ENCODE data around the gene ATAD1. TPM values are rescaled to one million over a fixed set of nuclear protein-coding genes. Genes with fewer than 3 reads are reported as not detected.

The ATAD1 gene
- total RNA-seq, 2 experiments from 2014 or later: 33.7 to 38.7 TPM

DNA sequence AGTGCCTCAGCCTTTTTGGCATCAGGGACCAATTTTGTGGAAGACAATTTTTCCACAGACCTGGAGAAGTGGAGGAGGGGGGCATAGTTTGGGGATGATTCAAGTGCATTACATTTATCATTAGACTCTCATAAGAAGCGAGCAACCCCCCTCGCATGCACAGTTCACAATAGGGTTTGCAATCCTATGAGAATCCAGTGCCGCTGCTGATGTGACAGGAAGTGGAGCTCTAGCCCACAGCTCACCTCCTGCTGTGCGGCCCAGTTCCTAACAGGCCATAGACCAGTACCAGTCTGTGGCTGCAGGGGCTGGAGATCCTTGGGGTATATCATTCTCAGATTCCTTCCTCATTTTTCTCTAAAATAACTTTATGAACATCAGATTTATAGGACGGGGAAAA lies 50.8 kb downstream of the ATAD1 start:
- Histone ChIP-seq H3K27ac (ENCODE audit: low read depth in 1 of 2, low read length in 2 of 2) (no peak overlapping the region), H3K4me3 (ENCODE audit: low read length) (no peak overlapping the region), H3K27me3 (ENCODE audit: control insufficient read depth in 1 of 2, insufficient read depth in 2 of 2, low read length in 2 of 2) (no peaks in the 10 kb centered on the region), H3K4me1 (ENCODE audit: insufficient read depth, low read length) (no peaks in the 10 kb centered on the region), H3K9me3 (ENCODE audit: control insufficient read depth in 1 of 2, insufficient read depth in 1 of 2, low read length in 2 of 2) (no peaks in the 10 kb centered on the region), H3K36me3 (ENCODE audit: insufficient read depth, low read length) (peaks cover 61% of the 10 kb centered on the region)
- POLR2A ChIA-PET: no interaction called here
- intact Hi-C loops (cut with DNase I, micrococcal nuclease): loop anchor here in 1 of 2 experiments (10.0 kb wide), 1 partner anchor 232 kb away; no protein-coding TSS in a partner anchor
- TF ChIP-seq, protein P1, sequence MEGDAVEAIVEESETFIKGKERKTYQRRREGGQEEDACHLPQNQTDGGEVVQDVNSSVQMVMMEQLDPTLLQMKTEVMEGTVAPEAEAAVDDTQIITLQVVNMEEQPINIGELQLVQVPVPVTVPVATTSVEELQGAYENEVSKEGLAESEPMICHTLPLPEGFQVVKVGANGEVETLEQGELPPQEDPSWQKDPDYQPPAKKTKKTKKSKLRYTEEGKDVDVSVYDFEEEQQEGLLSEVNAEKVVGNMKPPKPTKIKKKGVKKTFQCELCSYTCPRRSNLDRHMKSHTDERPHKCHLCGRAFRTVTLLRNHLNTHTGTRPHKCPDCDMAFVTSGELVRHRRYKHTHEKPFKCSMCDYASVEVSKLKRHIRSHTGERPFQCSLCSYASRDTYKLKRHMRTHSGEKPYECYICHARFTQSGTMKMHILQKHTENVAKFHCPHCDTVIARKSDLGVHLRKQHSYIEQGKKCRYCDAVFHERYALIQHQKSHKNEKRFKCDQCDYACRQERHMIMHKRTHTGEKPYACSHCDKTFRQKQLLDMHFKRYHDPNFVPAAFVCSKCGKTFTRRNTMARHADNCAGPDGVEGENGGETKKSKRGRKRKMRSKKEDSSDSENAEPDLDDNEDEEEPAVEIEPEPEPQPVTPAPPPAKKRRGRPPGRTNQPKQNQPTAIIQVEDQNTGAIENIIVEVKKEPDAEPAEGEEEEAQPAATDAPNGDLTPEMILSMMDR (IDR thresholded peaks at IDR 0.05): no peak
- DNase-seq (no peak), ATAC-seq (ENCODE audit: poor library complexity) (no peak)
- Mint-ChIP-seq H3K36me3 (ENCODE audit: low read depth) (peaks cover 81% of the 10 kb centered on the region), H3K27ac (no peak overlapping the region), H3K4me1 (ENCODE audit: low read depth) (no peaks in the 10 kb centered on the region), H3K27me3 (no peaks in the 10 kb centered on the region), H3K4me3 (no peak overlapping the region), H3K9me3 (no peaks in the 10 kb centered on the region)
- CTCF ChIA-PET: no interaction called here

DNA sequence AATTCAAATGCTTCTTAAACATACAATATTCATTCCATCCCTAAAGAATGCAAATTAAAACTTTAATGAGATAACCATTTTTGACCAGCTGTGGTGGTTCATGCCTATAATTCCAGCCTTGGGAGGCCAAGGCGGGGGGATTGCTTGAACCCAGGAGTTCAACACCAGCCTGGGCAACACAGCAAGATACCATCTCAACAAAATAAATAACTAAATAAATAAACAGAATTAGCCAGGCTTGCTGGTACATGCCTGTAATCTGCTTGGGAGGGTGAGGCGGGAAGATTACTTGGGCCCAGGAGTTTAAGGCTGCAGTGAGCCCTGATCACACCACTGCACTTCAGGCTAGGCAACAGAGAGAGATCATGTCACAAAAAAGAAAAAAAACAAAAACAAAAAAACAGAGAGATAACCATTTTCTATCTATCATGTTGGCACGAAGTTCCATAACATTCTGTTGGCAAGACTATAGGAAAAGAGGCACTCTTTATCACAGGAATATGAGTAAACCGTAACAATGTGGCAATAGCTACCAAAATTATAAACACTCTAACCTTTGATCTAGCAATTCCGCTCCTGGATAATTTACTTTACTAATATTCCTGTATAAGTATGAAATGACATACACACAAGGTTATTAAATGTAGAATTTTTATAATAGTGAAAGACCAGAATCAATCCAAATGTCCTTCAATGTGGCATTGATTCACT lies 52.2 kb downstream of the ATAD1 start:
- no peak overlapping the region for H3K4me3 Mint-ChIP-seq
- intact Hi-C loops (cut with DNase I, micrococcal nuclease): loop anchor here in 1 of 2 experiments (10.0 kb wide), 1 partner anchor 231 kb away; no protein-coding TSS in a partner anchor
- CTCF ChIA-PET: no interaction called here
- H3K36me3 Mint-ChIP-seq (ENCODE audit: low read depth): peaks cover 80% of the 10 kb centered on the region
- Histone ChIP-seq H3K36me3 (ENCODE audit: insufficient read depth, low read length) (peaks cover 60% of the 10 kb centered on the region), H3K4me1 (ENCODE audit: insufficient read depth, low read length) (no peaks in the 10 kb centered on the region), H3K27ac (ENCODE audit: low read depth in 1 of 2, low read length in 2 of 2) (no peak overlapping the region), H3K27me3 (ENCODE audit: control insufficient read depth in 1 of 2, insufficient read depth in 2 of 2, low read length in 2 of 2) (no peaks in the 10 kb centered on the region), H3K9me3 (ENCODE audit: control insufficient read depth in 1 of 2, insufficient read depth in 1 of 2, low read length in 2 of 2) (no peaks in the 10 kb centered on the region), H3K4me3 (ENCODE audit: low read length) (no peak overlapping the region)
- POLR2A ChIA-PET: no interaction called here
- no peaks in the 10 kb centered on the region for H3K27me3 Mint-ChIP-seq
- TF ChIP-seq, protein P1 (IDR thresholded peaks at IDR 0.05): no peak
- no peaks in the 10 kb centered on the region for H3K9me3 Mint-ChIP-seq
- H3K27ac Mint-ChIP-seq: no peak overlapping the region
- DNase-seq (no peak), ATAC-seq (ENCODE audit: poor library complexity) (no peak)
- no peaks in the 10 kb centered on the region for H3K4me1 Mint-ChIP-seq (ENCODE audit: low read depth)

DNA sequence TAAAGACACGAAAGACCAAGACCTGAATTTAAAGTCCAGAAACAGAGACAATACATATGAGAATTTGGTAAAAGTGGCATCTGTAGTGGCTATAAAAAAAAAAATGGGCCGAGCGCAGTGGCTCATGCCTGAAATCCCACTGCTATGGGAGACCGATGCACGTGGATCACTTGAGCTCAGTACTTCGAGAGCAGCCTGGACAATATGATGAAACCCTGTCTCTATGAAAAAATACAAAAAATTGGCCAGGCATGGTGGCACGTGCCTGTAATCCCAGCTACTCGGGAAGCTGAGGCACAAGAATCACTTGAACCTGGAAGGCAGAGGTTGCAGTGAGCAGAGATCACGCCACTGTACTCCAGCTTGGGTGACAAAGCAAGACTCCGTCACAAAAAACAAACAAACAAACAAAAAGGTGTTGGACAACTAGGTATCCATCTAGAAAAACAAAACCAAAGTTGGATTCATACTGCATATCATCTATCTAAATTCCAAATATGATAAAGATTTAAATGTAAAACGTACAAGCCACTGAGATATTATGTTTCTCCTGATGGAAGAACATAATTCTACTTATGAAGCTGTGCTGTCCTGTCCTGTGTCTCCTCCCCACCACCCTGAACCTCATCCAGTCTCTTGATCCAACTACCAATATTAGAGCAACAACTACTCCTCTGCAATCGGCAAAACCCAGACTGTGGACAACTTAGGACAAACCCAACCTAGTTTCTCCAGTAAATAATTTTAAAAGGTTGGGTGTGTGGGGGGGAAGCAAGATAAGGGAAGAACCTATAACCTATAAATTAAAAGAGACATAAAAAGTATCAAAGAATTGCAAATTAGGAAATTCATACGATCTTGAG lies 53.7 kb downstream of the ATAD1 start:
- no peak overlapping the region for H3K27ac Mint-ChIP-seq
- no peaks in the 10 kb centered on the region for H3K9me3 Mint-ChIP-seq
- Histone ChIP-seq H3K4me3 (ENCODE audit: low read length) (no peak overlapping the region), H3K36me3 (ENCODE audit: insufficient read depth, low read length) (peaks cover 55% of the 10 kb centered on the region), H3K27ac (ENCODE audit: low read depth in 1 of 2, low read length in 2 of 2) (no peak overlapping the region), H3K9me3 (ENCODE audit: control insufficient read depth in 1 of 2, insufficient read depth in 1 of 2, low read length in 2 of 2) (no peaks in the 10 kb centered on the region), H3K4me1 (ENCODE audit: insufficient read depth, low read length) (no peaks in the 10 kb centered on the region), H3K27me3 (ENCODE audit: control insufficient read depth in 1 of 2, insufficient read depth in 2 of 2, low read length in 2 of 2) (no peaks in the 10 kb centered on the region)
- peaks cover 5% of the 10 kb centered on the region for H3K4me1 Mint-ChIP-seq (ENCODE audit: low read depth)
- ChIA-PET POLR2A (no interaction called here), CTCF (interaction anchor here (0.6 kb wide), 1 partner anchor 91 kb away, joined by 3 read pairs; no protein-coding TSS in a partner anchor)
- no peak overlapping the region for H3K4me3 Mint-ChIP-seq
- no peaks in the 10 kb centered on the region for H3K27me3 Mint-ChIP-seq
- intact Hi-C loops (cut with DNase I, micrococcal nuclease): loop anchor here in 1 of 2 experiments (10.0 kb wide), 1 partner anchor 230 kb away; no protein-coding TSS in a partner anchor
- no peak for DNase-seq
- H3K36me3 Mint-ChIP-seq (ENCODE audit: low read depth): peaks cover 79% of the 10 kb centered on the region
- TF ChIP-seq, protein P1 (IDR thresholded peaks at IDR 0.05): no peak
- no peak for ATAC-seq (ENCODE audit: poor library complexity)

Measured in CD4-positive, alpha-beta T cell (primary cell).